H9 (cell line): Measurements from ENCODE around the gene FXYD7. TPM values are rescaled to one million over a fixed set of nuclear protein-coding genes. Genes with fewer than 3 reads are reported as not detected.

Experiments used
- DNase-seq: peaks from one replicate; pipeline ENCODE4 v3.0.0-alpha.2; 2017
- H2AFZ ChIP-seq: one replicate; pipeline ENCODE4 v1.6.1; 2013; ENCODE audit warnings: mild to moderate bottlenecking, low read length, control low read depth, moderate library complexity
- H2AK5ac ChIP-seq: 2 replicates; pipeline ENCODE4 v1.6.1; 2013; ENCODE audit warnings: low read length, control low read depth, mixed read lengths; ENCODE audit not compliant: insufficient read length
- H2BK120ac ChIP-seq: one replicate; pipeline ENCODE4 v1.6.1; 2013; ENCODE audit warnings: low read depth, mild to moderate bottlenecking, low read length, control low read depth, inconsistent platforms; ENCODE audit not compliant: poor library complexity, severe bottlenecking
- H2BK12ac ChIP-seq: 2 replicates; pipeline ENCODE4 v1.6.1; 2013; ENCODE audit warnings: low read length, control low read depth, mixed read lengths, low read depth; ENCODE audit not compliant: insufficient read length
- H2BK15ac ChIP-seq: 2 replicates; pipeline ENCODE4 v1.6.1; 2013; ENCODE audit warnings: low read depth, low read length, control low read depth
- H2BK20ac ChIP-seq: one replicate; pipeline ENCODE4 v1.6.1; 2013; ENCODE audit warnings: low read depth, mild to moderate bottlenecking, low read length, control low read depth, inconsistent platforms; ENCODE audit not compliant: poor library complexity, severe bottlenecking
- H2BK5ac ChIP-seq: 2 replicates; pipeline ENCODE4 v1.6.1; 2013; ENCODE audit warnings: low read length, control low read depth, mixed read lengths; ENCODE audit not compliant: insufficient read length
- H3K14ac ChIP-seq: 2 replicates; pipeline ENCODE4 v1.6.1; 2013; ENCODE audit warnings: low read length, control low read depth; ENCODE audit not compliant: insufficient read depth
- H3K18ac ChIP-seq: 2 replicates; pipeline ENCODE4 v1.6.1; 2013; ENCODE audit warnings: low read depth, mild to moderate bottlenecking, mixed read lengths, low read length, control low read depth; ENCODE audit not compliant: insufficient read length
- H3K23ac ChIP-seq: 2 replicates; pipeline ENCODE4 v1.6.1; 2013; ENCODE audit warnings: low read length, control low read depth, mixed read lengths, low read depth; ENCODE audit not compliant: insufficient read length
- H3K23me2 ChIP-seq: 2 replicates; pipeline ENCODE4 v1.6.1; 2013; ENCODE audit warnings: low read depth, mild to moderate bottlenecking, mixed read lengths, low read length, control low read depth; ENCODE audit not compliant: insufficient read length, poor library complexity, severe bottlenecking
- H3K27ac ChIP-seq: 2 replicates; pipeline ENCODE4 v1.5.1; 2013; ENCODE audit warnings: low read length, control low read depth, mixed read lengths, low read depth; ENCODE audit not compliant: insufficient read length
- H3K27me3 ChIP-seq: 2 replicates; pipeline ENCODE4 v1.6.1; 2013; ENCODE audit warnings: low read length, control low read depth, inconsistent platforms; ENCODE audit not compliant: insufficient read depth
- H3K4ac ChIP-seq: 2 replicates; pipeline ENCODE4 v1.6.1; 2013; ENCODE audit warnings: low read depth, mild to moderate bottlenecking, control low read depth, inconsistent platforms, low read length, moderate library complexity
- H3K4me1 ChIP-seq: 2 replicates; pipeline ENCODE4 v1.6.1; 2013; ENCODE audit warnings: low read length, control low read depth, inconsistent platforms; ENCODE audit not compliant: insufficient read depth
- H3K4me2 ChIP-seq: 2 replicates; pipeline ENCODE4 v1.6.1; 2013; ENCODE audit warnings: low read length, control low read depth, mixed read lengths; ENCODE audit not compliant: insufficient read length, insufficient read depth
- H3K56ac ChIP-seq: 2 replicates; pipeline ENCODE4 v1.6.1; 2013; ENCODE audit warnings: low read depth, mild to moderate bottlenecking, mixed read lengths, low read length, control low read depth; ENCODE audit not compliant: insufficient read length
- H3K79me1 ChIP-seq: 2 replicates; pipeline ENCODE4 v1.6.1; 2013; ENCODE audit warnings: low read depth, mild to moderate bottlenecking, moderate library complexity, low read length, control low read depth, inconsistent platforms; ENCODE audit not compliant: insufficient read depth, poor library complexity, severe bottlenecking
- H3K79me2 ChIP-seq: 2 replicates; pipeline ENCODE4 v1.6.1; 2013; ENCODE audit warnings: low read length, control low read depth, inconsistent platforms; ENCODE audit not compliant: insufficient read depth
- H3K9ac ChIP-seq: 2 replicates; pipeline ENCODE4 v1.6.1; 2013; ENCODE audit warnings: low read length, control low read depth, mixed read lengths; ENCODE audit not compliant: insufficient read length; ENCODE audit errors: extremely low read depth
- H3K9me3 ChIP-seq: one replicate; pipeline ENCODE4 v1.6.1; 2013; ENCODE audit warnings: low read depth, low read length, inconsistent platforms; ENCODE audit not compliant: control insufficient read depth
- H3T11ph ChIP-seq: one replicate; pipeline ENCODE4 v1.6.1; 2013; ENCODE audit warnings: mild to moderate bottlenecking, low read length, control low read depth, inconsistent platforms
- H4K20me1 ChIP-seq: one replicate; pipeline ENCODE4 v1.6.1; 2013; ENCODE audit not compliant: control insufficient read depth, insufficient read length, insufficient read depth
- H4K5ac ChIP-seq: 2 replicates; pipeline ENCODE4 v1.6.1; 2013; ENCODE audit warnings: low read depth, mild to moderate bottlenecking, mixed read lengths, low read length, control low read depth; ENCODE audit not compliant: insufficient read length
- H4K8ac ChIP-seq: replicated peaks from 2 replicates; pipeline ENCODE4 v1.6.1; 2013; ENCODE audit warnings: low read length, control low read depth, mixed read lengths, low read depth; ENCODE audit not compliant: insufficient read length
- H4K91ac ChIP-seq: 2 replicates; pipeline ENCODE4 v1.6.1; 2013; ENCODE audit warnings: low read depth, mild to moderate bottlenecking, moderate library complexity, mixed read lengths, low read length, control low read depth; ENCODE audit not compliant: insufficient read length
- H3K27ac Mint-ChIP-seq, 3 experiments: 2 replicates in 2 of 3; 3 replicates in 1 of 3; pipeline ENCODE4 v1.8.0; 2020 to 2021; ENCODE audit warnings: mixed read lengths in 3 of 3, mild to moderate bottlenecking in 1 of 3, moderate library complexity in 1 of 3
- H3K27me3 Mint-ChIP-seq: 2 replicates; pipeline ENCODE4 v1.8.0; 2021; ENCODE audit warnings: low read depth, mild to moderate bottlenecking, moderate library complexity, mixed read lengths
- H3K36me3 Mint-ChIP-seq, 3 experiments: 2 replicates in 2 of 3; 3 replicates in 1 of 3; pipeline ENCODE4 v1.8.0; 2020 to 2021; ENCODE audit warnings: low read depth in 3 of 3, mixed read lengths in 3 of 3; ENCODE audit not compliant: insufficient read depth in 1 of 3
- H3K4me1 Mint-ChIP-seq, 2 experiments: 2 replicates each; pipeline ENCODE4 v1.8.0; 2020; ENCODE audit warnings: mixed read lengths in 2 of 2
- H3K4me3 Mint-ChIP-seq, 2 experiments: 2 replicates in 1 of 2; 3 replicates in 1 of 2; pipeline ENCODE4 v1.8.0; 2020 to 2021; ENCODE audit warnings: mild to moderate bottlenecking in 2 of 2, mixed read lengths in 2 of 2, moderate library complexity in 1 of 2
- H3K9me3 Mint-ChIP-seq, 2 experiments: 2 replicates in 1 of 2; 3 replicates in 1 of 2; pipeline ENCODE4 v1.8.0; 2020; ENCODE audit warnings: mild to moderate bottlenecking in 2 of 2, mixed read lengths in 2 of 2, moderate library complexity in 1 of 2
- WGBS: extraction: QIAGEN DNeasy Blood & Tissue Kit; methylation state at CpG from one replicate; pipeline ENCODE4 v1.1.7; 2013; ENCODE audit warnings: missing lambda C conversion rate, low lambda C conversion rate, mixed read lengths; ENCODE audit not compliant: insufficient read length; ENCODE audit errors: extremely low coverage; 5-methylcytosine and 5-hydroxymethylcytosine counted together
- total RNA-seq: library from RNA; stranded (reverse); gene quantifications from 2 replicates; pipeline ENCODE4 v1.2.1, GENCODE V29; 2021
- TF ChIP-seq, protein P1 (sequence below): fragments of 200-600 bp; sonication (generic); conservative IDR thresholded peaks from 3 replicates; pipeline ENCODE4 v1.8.0; 2021; ENCODE audit warnings: antibody characterized with exemption, mild to moderate bottlenecking

The FXYD7 gene
- total RNA-seq, 1 experiment from 2014 or later = 9.0 TPM

GRCh38 chr19:35177377-35178274 is 34.6 kb downstream of the FXYD7 start:
- Histone ChIP-seq H4K8ac (no peak overlapping the region), H3K27me3 (no peaks in the 10 kb centered on the region; the same call in 1 of the 2 replicates), H4K5ac (no peak overlapping the region), H3K79me2 (no peaks in the 10 kb centered on the region), H2BK5ac (no peak overlapping the region), H3K79me1 (no peaks in the 10 kb centered on the region), H3K4me2 (no peak overlapping the region), H3K23ac (no peak overlapping the region), H3K9me3 (no peaks in the 10 kb centered on the region), H3K9ac (no peak overlapping the region), H2BK20ac (no peak overlapping the region), H4K20me1 (no peaks in the 10 kb centered on the region), H3K14ac (no peak overlapping the region), H3K18ac (no peak overlapping the region), H2BK120ac (no peak overlapping the region), H2AFZ (no peak overlapping the region), H3K56ac (no peak overlapping the region), H2AK5ac (no peak overlapping the region), H3T11ph (no peak overlapping the region), H3K4ac (no peak overlapping the region), H2BK15ac (no peak overlapping the region), H3K23me2 (no peaks in the 10 kb centered on the region), H4K91ac (no peak overlapping the region), H3K27ac (no peak overlapping the region), H3K4me1 (no peaks in the 10 kb centered on the region), H2BK12ac (no peak overlapping the region)
- Mint-ChIP-seq H3K9me3 (peaks cover 8 to 14% of the 10 kb centered on the region in 2 experiments), H3K27ac (no peak overlapping the region), H3K4me3 (no peak overlapping the region), H3K27me3 (peaks cover 7% of the 10 kb centered on the region), H3K36me3 (peaks cover 3 to 9% (median 9%) of the 10 kb centered on the region in 3 experiments; a peak in 5 of 7 replicates), H3K4me1 (peaks cover 6 to 8% of the 10 kb centered on the region in 2 experiments)
- TF ChIP-seq, protein P1, sequence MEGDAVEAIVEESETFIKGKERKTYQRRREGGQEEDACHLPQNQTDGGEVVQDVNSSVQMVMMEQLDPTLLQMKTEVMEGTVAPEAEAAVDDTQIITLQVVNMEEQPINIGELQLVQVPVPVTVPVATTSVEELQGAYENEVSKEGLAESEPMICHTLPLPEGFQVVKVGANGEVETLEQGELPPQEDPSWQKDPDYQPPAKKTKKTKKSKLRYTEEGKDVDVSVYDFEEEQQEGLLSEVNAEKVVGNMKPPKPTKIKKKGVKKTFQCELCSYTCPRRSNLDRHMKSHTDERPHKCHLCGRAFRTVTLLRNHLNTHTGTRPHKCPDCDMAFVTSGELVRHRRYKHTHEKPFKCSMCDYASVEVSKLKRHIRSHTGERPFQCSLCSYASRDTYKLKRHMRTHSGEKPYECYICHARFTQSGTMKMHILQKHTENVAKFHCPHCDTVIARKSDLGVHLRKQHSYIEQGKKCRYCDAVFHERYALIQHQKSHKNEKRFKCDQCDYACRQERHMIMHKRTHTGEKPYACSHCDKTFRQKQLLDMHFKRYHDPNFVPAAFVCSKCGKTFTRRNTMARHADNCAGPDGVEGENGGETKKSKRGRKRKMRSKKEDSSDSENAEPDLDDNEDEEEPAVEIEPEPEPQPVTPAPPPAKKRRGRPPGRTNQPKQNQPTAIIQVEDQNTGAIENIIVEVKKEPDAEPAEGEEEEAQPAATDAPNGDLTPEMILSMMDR = no peak
- no CpG with 5 or more reads among the region's 7 CpGs for WGBS
- DNase-seq = peak; percentile 3
